HG02852 (cell line): ENCODE results near the gene CEACAM19.
"Not testable (repeated sequence)": the region's sequence is repeated elsewhere in the genome, so short reads cannot be mapped to it uniquely, and the experiment has no call there.

ENCODE experiments used
- ATAC-seq: cut with Tn5 transposase; IDR thresholded peaks from one replicate; pipeline ENCODE4 v1.9.1; 2021; ENCODE audit warnings: mild to moderate bottlenecking, moderate library complexity; ENCODE audit not compliant: unreplicated experiment

The CEACAM19 gene

GRCh38 chr19:44673510-44673909, 2.2 kb downstream of the CEACAM19 start:
- ATAC-seq, result no peak

DNA sequence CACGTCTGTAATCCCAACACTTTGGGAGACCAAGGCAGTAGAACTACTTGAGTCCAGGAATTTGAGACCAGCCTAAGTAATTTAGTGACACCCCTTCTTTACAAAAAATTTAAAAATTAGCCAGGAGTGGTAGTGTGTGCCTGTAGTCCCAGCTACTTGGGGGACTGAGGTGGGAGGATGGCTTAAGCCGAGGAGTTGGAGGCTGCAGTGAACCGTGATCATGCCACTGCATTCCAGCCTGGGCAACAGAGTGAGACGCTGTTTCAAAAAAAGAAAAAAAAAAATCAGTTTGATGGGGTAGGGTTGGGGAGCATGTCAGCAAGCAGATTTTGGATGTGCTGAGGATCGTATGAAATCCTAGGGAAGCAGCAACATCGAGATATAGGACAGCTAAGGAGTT, 4.2 kb downstream of the CEACAM19 start:
- ATAC-seq, result no peak

DNA sequence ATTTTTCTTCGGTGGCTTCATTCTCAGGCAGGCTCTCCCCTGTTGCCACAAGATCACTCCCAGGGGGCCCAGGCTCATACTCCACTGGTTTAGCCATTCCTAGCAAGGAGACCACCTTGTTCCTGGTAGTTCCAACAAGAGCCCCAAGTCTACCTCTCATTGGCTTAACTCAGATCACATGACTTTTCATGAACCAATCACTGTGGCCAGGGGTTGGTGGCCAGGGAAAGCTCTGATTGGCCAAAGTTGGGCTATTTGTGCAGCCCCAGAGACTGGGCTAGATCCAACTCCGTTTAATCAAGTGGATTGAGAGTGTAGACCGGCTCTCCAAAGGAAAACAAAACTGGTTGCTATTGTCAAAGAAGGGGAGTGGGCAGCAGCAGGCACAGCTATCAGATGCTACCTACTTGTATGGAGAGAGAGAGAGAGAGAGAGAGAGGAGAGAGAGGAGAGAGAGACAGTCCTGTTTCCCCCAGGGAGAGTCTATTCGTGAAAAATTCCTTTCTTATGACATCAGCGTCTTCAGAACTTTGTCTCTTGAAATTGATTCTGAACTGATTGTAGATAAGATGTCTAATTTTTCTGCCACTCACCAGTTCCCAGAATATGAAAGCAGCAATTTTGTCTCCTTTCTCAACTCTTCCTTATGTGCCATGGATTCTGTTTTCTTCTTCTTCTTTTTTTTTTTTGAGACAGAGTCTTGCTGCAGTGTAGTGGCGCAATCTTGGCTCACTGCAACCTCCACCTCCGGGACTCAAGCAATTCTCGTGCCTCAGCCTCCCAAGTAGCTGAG, 5.9 kb downstream of the CEACAM19 start:
- no peak for ATAC-seq

- ATAC-seq, result no peak
Observed at GRCh38 chr19:44680536-44680935, 9.3 kb downstream of the CEACAM19 start.

DNA sequence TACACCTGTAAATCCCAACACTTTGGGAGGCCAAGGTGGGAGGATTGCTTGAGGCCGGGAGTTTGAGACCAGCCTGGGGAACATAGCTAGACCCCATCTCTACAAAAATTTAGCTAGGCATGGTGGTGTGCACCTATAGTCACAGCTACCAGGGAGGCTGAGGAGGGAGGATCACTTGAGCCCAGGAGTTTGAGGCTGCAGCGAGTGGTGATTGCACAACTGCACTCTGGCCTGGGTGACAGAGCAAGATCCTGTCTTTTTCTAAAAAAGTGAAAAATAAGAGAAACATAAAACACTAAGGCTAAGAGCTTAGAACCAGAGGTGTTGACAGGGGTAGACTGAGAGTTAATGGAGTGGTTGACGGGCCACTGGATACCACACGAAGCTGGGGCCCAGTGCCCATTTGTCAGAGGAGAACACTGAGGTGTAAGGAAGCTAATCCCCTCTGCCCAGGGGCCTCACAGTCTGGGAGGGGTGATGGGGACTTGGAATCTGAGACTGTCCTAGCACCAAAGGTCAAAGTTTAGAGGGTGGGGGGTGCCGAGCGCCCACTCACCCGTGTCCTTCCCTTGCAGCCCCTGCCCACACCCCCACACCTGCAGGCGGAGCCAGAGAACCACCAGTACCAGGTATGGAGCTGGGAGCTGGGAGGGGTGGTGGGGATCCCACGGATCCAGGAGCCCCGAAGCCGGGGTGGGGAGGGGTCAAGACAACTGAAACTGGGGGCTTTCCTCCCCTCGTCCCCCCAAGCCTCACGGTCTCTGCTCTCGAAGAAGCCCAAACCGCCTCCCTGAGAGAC, 10.9 kb downstream of the CEACAM19 start:
- ATAC-seq, result no peak

GRCh38 chr19:44682807-44683206, 11.5 kb downstream of the CEACAM19 start:
- no peak for ATAC-seq

DNA sequence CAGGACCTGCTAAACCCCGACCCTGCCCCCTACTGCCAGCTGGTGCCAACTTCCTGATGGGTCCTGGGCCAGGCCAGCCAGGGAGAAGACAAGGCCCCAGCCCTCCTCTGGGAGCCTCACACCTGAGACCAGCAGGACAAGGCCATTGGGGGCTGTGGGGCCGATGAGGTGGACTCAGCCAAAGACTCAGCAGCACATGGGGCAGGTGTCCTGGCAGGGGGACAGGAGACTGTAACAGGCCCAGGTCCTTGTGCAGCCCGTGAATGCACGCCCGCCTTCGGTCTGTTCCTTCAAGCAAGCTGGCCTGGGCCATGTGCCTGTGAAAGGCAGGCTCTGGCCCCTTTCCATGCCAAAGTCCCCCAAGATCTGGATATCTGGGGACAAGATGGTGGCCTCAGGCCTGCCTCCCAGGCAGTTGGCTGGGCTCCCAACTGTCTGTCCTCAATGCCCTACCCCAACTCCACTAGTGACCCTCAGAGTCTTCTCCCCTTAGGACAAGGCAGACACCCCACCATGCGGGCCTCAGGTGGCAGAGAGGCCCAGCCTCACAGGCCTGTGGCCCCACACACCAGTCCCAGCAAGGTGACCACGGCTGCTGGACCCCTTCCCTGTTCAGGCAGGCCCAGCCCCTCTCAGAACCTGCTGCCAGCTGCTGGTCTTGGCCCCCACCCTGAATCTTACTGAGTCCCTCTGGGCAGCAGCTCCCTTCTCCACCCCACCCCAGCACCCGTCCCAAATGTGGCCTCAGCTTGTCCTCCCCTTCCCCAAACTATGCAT, 12.3 kb downstream of the CEACAM19 start:
- ATAC-seq, result no peak

DNA sequence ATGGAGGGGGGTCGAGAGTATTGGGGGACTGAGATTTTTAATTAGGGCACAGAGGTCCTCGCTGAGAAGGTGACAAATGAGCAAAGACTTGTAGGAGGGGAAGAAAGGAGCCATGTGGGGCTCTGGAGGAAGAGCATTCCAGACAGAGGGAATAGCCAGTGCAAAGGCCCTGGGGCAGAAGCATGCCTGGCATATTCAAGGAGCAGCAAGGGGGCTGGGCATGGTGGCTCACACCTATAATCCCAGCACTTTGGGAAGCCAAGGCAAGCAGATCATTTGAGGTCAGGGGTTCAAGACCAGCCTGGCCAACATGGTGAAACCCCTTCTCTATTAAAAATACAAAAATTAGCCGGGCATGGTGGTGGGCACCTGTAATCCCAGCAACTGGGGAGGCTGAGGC, 13.1 kb downstream of the CEACAM19 start:
- ATAC-seq, result not testable (repeated sequence)

DNA sequence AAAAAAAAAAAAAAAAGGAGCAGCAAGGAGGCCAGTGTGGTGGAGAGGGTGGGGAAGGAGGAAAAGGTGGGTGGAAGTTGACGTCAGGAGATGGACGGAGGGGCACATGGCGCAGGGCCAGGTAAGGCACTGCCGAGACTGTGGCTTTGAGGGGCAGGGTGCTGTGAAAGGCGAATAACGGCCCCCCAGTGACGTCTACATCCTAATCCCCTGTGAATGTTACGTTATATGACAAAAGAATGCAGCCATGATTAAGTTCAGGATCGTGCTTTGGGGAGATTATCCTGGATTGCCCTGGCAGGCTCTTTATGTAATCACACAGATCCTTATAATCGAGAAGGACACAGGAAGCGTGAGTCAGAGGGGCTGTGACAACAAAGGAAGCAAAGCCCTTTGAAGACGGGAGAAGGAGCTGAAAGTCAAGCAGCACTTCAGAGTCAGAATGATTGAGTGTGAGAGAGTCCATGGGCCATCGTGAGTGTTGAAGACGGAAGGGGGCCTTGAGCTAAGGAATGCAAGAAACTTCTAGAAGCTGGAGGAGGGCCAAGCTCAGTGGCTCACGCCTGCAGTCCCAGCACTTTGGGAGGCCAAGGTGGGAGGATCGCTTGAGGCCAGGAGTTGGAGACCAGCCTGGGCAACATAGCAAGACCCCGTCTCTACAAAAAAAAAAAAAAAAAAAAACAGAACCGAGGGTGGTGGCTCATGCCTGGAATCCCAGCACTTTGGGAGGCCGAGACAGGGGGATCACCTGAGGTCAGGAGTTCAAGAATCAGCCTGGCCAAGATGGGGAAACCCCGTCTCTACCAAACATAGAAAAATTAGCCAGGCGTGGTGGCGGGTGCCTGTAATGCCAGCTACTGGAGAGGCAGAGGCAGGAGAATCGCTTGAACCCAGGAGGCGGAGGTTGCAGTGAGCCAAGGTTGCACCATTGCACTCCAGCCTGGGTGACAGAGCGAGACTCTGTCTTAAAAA, 13.9 kb downstream of the CEACAM19 start:
- ATAC-seq, result no peak

- no peak for ATAC-seq
Observed at GRCh38 chr19:44685877-44686276, 14.6 kb downstream of the CEACAM19 start.

DNA sequence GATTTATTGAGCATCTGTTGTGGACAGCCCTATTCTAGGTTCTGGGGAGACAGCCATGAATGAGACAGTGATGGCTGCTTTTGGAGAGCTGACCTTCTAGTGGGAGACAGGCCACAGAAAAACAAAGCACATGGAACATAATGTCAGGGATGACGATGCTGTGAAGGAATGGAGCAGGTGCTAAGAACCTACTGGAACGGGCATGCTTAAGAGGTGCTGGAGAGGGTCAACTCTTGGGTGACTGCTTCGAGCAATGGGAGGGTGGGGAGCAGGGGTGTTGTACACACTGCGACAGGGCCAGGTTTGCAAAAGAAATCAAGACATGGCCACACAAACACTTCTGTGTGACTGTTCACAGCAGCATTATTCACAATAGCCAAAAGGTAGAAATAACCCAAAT, 15.6 kb downstream of the CEACAM19 start:
- no peak for ATAC-seq

- no peak for ATAC-seq
Observed at GRCh38 chr19:44687888-44688287, 16.6 kb downstream of the CEACAM19 start.

DNA sequence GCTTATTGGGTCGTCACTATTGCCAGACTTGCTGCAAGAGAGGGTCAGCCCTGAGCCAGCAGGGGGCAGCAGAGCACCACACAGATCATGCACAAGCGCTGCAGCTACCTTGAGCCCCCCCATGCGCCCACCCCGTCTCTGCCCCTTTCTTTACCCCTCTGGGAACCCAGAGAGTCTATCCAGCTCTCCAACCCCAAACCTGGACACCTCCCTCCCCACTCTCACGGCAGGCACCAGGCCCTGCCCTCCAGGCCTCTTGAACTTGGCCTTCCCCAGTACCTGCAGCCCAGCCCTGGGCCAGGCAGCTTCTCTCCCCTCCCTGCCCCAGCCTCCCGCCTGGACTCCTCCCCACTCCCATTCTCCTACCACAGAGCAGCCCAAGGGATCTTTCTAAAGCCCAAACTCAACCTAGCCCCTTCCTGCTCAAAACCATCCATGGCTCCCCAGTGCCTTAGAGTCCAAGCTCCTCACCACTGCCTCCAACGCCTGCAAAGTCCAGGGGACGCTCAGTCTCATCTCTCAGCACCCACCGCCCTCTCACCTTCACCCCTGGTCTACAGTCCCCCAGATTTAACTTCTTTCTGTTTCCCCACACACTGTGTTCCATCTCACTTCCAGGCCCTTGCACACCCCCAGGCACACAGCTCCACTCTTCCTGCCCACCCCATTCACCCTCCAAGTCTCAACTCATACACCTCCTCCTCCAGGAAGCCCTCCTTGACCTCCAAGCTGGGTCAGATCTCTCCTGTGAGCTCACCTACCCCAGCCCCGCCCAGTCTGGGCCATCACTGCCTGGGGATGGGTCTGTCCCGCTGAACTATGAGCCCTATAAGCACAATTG, 18.2 kb downstream of the CEACAM19 start:
- ATAC-seq, result no peak

- no peak for ATAC-seq
Observed at GRCh38 chr19:44690131-44690440, 18.8 kb downstream of the CEACAM19 start.

DNA sequence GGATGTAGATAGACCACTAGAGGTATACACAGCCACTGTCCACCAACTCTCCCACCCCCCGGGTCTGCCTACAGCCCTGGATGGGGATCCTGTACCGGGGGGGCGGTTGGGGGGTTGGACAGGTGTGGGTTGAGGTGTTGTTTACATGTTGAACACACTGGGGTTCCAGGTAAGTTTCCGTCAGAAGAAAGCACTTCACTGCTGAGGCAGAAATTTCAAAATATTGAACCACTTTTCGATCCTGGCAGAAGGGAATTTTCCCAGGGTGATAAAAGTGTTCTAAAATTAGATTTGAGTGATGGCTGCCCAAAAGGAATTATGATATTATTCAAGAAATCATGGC, 21.1 kb downstream of the CEACAM19 start:
- ATAC-seq, result peak; percentile 19

DNA sequence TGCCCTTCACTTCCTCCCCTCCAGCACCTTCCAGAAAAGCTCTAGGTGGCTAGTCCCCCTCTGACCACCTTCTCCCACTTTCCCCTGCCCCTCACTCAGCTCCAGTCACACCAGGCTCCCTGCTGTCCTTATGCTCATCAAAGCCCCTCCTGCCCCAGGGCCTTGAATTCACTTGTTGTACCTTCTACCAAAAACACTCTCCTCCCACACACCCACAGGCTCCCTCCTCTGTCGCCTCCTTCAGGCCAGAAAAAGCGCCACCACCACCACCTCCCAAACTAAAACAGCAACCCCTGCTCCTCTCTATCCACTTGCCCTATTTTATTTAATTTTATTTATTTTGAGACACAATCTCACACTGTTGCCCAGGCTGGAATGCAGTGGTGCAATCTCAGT, 22.9 kb downstream of the CEACAM19 start:
- no peak for ATAC-seq

- ATAC-seq, result no peak
Observed at GRCh38 chr19:44696939-44697669, 25.8 kb downstream of the CEACAM19 start.

- ATAC-seq, result no peak
Observed at GRCh38 chr19:44697670-44698034, 26.4 kb downstream of the CEACAM19 start.
